OCI-LY3 (cell line): ENCODE measurements around the gene ING4.

Experiments
- EZH2phosphoT487 ChIP-seq: fragments of 200-600 bp; shearing (Covaris generic); IDR thresholded peaks from 2 replicates; pipeline ENCODE4 v1.6.1; 2018; ENCODE audit warnings: antibody characterized with exemption, mixed run types, low read depth
- TF ChIP-seq, protein P1 (sequence below): fragments of 200-600, 300-600 bp; sonication (generic); IDR thresholded peaks from 2 replicates; pipeline ENCODE4 v1.5.1; 2014; ENCODE audit warnings: antibody characterized with exemption, low read length, low read depth

DNA sequence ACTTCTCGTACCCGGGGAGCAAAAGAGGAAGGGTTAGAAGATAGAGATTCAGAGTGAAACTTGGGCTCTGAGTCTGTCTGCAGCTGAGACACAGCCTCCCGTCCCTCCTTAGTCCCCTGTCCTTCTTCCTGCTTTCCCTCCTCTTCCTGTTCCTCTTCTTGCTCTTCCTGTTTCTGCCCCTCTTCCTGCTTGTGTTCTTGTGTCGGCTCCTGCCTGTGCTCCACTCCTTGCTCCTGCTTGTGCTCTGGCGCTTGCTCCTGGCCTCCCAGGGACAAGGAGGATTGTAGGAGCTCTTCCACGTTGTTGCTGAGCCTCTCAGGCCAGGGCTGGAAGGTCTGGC lies 18.7 kb downstream of the ING4 start:
- TF ChIP-seq, protein P1, sequence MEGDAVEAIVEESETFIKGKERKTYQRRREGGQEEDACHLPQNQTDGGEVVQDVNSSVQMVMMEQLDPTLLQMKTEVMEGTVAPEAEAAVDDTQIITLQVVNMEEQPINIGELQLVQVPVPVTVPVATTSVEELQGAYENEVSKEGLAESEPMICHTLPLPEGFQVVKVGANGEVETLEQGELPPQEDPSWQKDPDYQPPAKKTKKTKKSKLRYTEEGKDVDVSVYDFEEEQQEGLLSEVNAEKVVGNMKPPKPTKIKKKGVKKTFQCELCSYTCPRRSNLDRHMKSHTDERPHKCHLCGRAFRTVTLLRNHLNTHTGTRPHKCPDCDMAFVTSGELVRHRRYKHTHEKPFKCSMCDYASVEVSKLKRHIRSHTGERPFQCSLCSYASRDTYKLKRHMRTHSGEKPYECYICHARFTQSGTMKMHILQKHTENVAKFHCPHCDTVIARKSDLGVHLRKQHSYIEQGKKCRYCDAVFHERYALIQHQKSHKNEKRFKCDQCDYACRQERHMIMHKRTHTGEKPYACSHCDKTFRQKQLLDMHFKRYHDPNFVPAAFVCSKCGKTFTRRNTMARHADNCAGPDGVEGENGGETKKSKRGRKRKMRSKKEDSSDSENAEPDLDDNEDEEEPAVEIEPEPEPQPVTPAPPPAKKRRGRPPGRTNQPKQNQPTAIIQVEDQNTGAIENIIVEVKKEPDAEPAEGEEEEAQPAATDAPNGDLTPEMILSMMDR = no peak
- TF ChIP-seq EZH2phosphoT487 = no peak
